Prostate gland (tissue), 2 donors: ENCODE measurements around the gene PRR15. TPM values are rescaled to one million over a fixed set of nuclear protein-coding genes. Genes with fewer than 3 reads are reported as not detected.

Experiments used
- DNase-seq: peaks from one replicate; pipeline ENCODE4 v3.0.0-alpha.2; 2019; ENCODE audit warnings: low spot score
- H3K27ac ChIP-seq, 2 donors: fragments of 200-600 bp; sonication (generic); 2 replicates each; pipeline ENCODE4 v1.5.1; 2017 to 2019
- H3K27me3 ChIP-seq: fragments of 200-600 bp; sonication (generic); replicated peaks from 2 replicates; pipeline ENCODE4 v1.5.1; 2019; ENCODE audit not compliant: insufficient read depth
- H3K36me3 ChIP-seq, 2 donors: fragments of 200-600 bp; sonication (generic); 1 replicate in 1 of 2; 2 replicates in 1 of 2; pipeline versions ENCODE4 v1.5.1 to v1.8.1; 2017 to 2019
- H3K4me1 ChIP-seq: fragments of 200-600 bp; sonication (generic); replicated peaks from 2 replicates; pipeline ENCODE4 v1.5.1; 2019
- H3K4me3 ChIP-seq, 2 donors: fragments of 200-600 bp; sonication (generic); 2 replicates each; pipeline ENCODE4 v1.5.1; 2017 to 2019
- H3K9me3 ChIP-seq: fragments of 200-600 bp; sonication (generic); 2 replicates; pipeline ENCODE4 v1.5.1; 2017
- CTCF ChIP-seq, 4 experiments: fragments of 200-600 bp in 2 of 4; fragments of 450-650 bp in 2 of 4; sonication (generic) in 2 of 4; IDR thresholded peaks; 1 replicate in 3 of 4; 2 replicates in 1 of 4; pipeline ENCODE4 v1.5.1; 2016 to 2019; ENCODE audit warnings: antibody characterized with exemption in 4 of 4, mild to moderate bottlenecking in 2 of 4, moderate library complexity in 2 of 4
- POLR2A ChIP-seq: fragments of 450-650 bp; IDR thresholded peaks from one replicate; pipeline ENCODE4 v1.6.1; 2016; ENCODE audit warnings: antibody characterized with exemption, mild to moderate bottlenecking
- POLR2AphosphoS5 ChIP-seq: sonication (generic); formaldehyde crosslinking; IDR thresholded peaks from one replicate; pipeline ENCODE4 v1.6.1; 2017; ENCODE audit warnings: antibody characterized with exemption
- WGBS: methylation state at CpG from one replicate; pipeline ENCODE4 v1.1.5; 2018; 5-methylcytosine and 5-hydroxymethylcytosine counted together
- intact Hi-C: fragments of 100-400 bp; cut with DNase I; formaldehyde crosslinking; loops from one replicate; pipeline ENCODE4 v1.14.2; 2022
- total RNA-seq, 2 donors: library from RNA; depleted of rRNA; stranded (reverse); fragments of >200 nt; gene quantifications; one replicate each; pipeline ENCODE4 v1.1.0, GENCODE V29; 2016

The PRR15 gene
- total RNA-seq, 2 donors from 2014 or later = 4.6 to 7.7 TPM

- TF ChIP-seq POLR2AphosphoS5 = no peak
- no peak for TF ChIP-seq POLR2A
- TF ChIP-seq CTCF (IDR thresholded peaks at IDR 0.05) = no peak
- Histone ChIP-seq H3K9me3 (no peaks in the 10 kb centered on the region), H3K27ac (no peak overlapping the region), H3K4me1 (no peaks in the 10 kb centered on the region), H3K27me3 (no peaks in the 10 kb centered on the region), H3K36me3 (no peaks in the 10 kb centered on the region), H3K4me3 (no peak overlapping the region)
- 93% methylated on average over 2 of the region's 2 CpGs for WGBS
- DNase-seq = no peak
- intact Hi-C loops = no loop called here
Measured at GRCh38 chr7:29599026-29599425, 35.4 kb downstream of the PRR15 start.

GRCh38 chr7:29600661-29601060 is 37.0 kb downstream of the PRR15 start:
- no peaks in the 10 kb centered on the region for H3K27me3 ChIP-seq
- TF ChIP-seq POLR2AphosphoS5 (no peak), CTCF (IDR thresholded peaks at IDR 0.05) (no peak), POLR2A (no peak)
- H3K4me3 ChIP-seq = no peak overlapping the region
- no peaks in the 10 kb centered on the region for H3K4me1 ChIP-seq
- 82% methylated on average over 4 of the region's 4 CpGs for WGBS
- intact Hi-C loops = no loop called here
- DNase-seq = no peak
- no peaks in the 10 kb centered on the region for H3K9me3 ChIP-seq
- H3K36me3 ChIP-seq = no peaks in the 10 kb centered on the region
- no peak overlapping the region for H3K27ac ChIP-seq

GRCh38 chr7:29604052-29604451 is 40.4 kb downstream of the PRR15 start:
- no peaks in the 10 kb centered on the region for H3K4me1 ChIP-seq
- no peak overlapping the region for H3K4me3 ChIP-seq
- TF ChIP-seq POLR2A (no peak), POLR2AphosphoS5 (no peak), CTCF (IDR thresholded peaks at IDR 0.05) (no peak)
- no peaks in the 10 kb centered on the region for H3K27me3 ChIP-seq
- WGBS = 98% methylated on average over 3 of the region's 3 CpGs
- no peak for DNase-seq
- intact Hi-C loops = no loop called here
- no peaks in the 10 kb centered on the region for H3K9me3 ChIP-seq
- no peak overlapping the region for H3K27ac ChIP-seq
- H3K36me3 ChIP-seq = no peaks in the 10 kb centered on the region

- intact Hi-C loops = no loop called here
- Histone ChIP-seq H3K4me3 (no peak overlapping the region), H3K27me3 (no peaks in the 10 kb centered on the region), H3K36me3 (no peaks in the 10 kb centered on the region), H3K4me1 (no peaks in the 10 kb centered on the region), H3K27ac (no peak overlapping the region), H3K9me3 (no peaks in the 10 kb centered on the region)
- no peak for DNase-seq
- TF ChIP-seq POLR2AphosphoS5 = no peak
- TF ChIP-seq CTCF (IDR thresholded peaks at IDR 0.05) = no peak
- TF ChIP-seq POLR2A = no peak
Measured at GRCh38 chr7:29604702-29605101, 41.1 kb downstream of the PRR15 start.

GRCh38 chr7:29605671-29606070 is 42.0 kb downstream of the PRR15 start:
- H3K4me3 ChIP-seq = no peak overlapping the region
- H3K4me1 ChIP-seq = no peaks in the 10 kb centered on the region
- no peaks in the 10 kb centered on the region for H3K27me3 ChIP-seq
- H3K9me3 ChIP-seq = no peaks in the 10 kb centered on the region
- H3K36me3 ChIP-seq = no peaks in the 10 kb centered on the region
- DNase-seq = no peak
- no peak overlapping the region for H3K27ac ChIP-seq
- 89% methylated on average over 3 of the region's 3 CpGs for WGBS
- intact Hi-C loops = no loop called here
- no peak for TF ChIP-seq POLR2AphosphoS5
- no peak for TF ChIP-seq POLR2A
- no peak for TF ChIP-seq CTCF (IDR thresholded peaks at IDR 0.05)
